Memory B cell (primary cell): Measurements from ENCODE around the gene CCDC12.

Experiments used
- ATAC-seq: fragments of 150-1000 bp; cut with Tn5 transposase; 2 replicates; pipeline ENCODE4 v1.10.0; 2021; ENCODE audit warnings: low read depth, mild to moderate bottlenecking, moderate library complexity
- DNase-seq, 2 donors: peaks; one replicate each; pipeline ENCODE4 v3.0.0; 2022; ENCODE audit warnings: low spot score in 2 of 2
- H3K27ac Mint-ChIP-seq: one replicate; pipeline ENCODE4 v1.8.0; 2022; ENCODE audit warnings: mild to moderate bottlenecking, moderate library complexity, mixed read lengths
- H3K27me3 Mint-ChIP-seq: one replicate; pipeline ENCODE4 v1.8.0; 2022; ENCODE audit warnings: mixed read lengths
- H3K36me3 Mint-ChIP-seq: one replicate; pipeline ENCODE4 v1.8.0; 2022; ENCODE audit warnings: mild to moderate bottlenecking, mixed read lengths
- H3K4me1 Mint-ChIP-seq: one replicate; pipeline ENCODE4 v1.8.0; 2022; ENCODE audit warnings: mixed read lengths
- H3K4me3 Mint-ChIP-seq: one replicate; pipeline ENCODE4 v1.8.0; 2022; ENCODE audit warnings: mild to moderate bottlenecking, moderate library complexity, mixed read lengths
- H3K9me3 Mint-ChIP-seq: one replicate; pipeline ENCODE4 v1.8.0; 2022; ENCODE audit warnings: mixed read lengths

CCDC12 gene

GRCh38 chr3:46931631-46932331, 44.8 kb downstream of the CCDC12 start:
- ATAC-seq (no peak), DNase-seq (no peak)
- no peaks in the 10 kb centered on the region for H3K27me3 Mint-ChIP-seq
- H3K36me3 Mint-ChIP-seq = peaks cover 12% of the 10 kb centered on the region
- peaks cover 67% of the 10 kb centered on the region for H3K4me1 Mint-ChIP-seq
- H3K9me3 Mint-ChIP-seq = peaks cover 7% of the 10 kb centered on the region
- H3K27ac Mint-ChIP-seq = peak overlapping the region; percentile 94
- H3K4me3 Mint-ChIP-seq = peak overlapping the region; percentile 62

DNA sequence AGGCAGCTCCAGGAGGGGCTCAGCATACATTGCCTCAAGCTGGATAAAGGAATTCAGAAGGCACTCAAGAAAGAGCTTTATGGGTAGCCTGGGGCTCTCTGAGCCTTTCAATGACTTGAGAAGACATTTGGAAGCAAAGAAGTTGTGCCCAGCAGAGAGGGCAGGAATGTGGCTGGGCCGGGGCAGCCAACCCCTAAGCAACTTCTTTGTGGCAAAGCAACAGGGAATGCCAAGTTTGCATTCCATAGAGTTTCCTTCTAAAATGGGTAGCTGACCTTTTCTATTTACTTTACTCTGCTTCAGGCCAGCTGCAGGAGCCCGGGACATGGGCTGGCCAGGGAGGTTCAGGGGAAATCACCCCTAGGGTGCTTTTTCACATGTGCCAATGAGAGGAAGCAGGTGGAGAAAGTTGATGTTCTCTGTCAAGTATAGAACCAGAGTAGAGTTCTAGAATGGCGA, 45.6 kb downstream of the CCDC12 start:
- H3K9me3 Mint-ChIP-seq = peaks cover 7% of the 10 kb centered on the region

DNA sequence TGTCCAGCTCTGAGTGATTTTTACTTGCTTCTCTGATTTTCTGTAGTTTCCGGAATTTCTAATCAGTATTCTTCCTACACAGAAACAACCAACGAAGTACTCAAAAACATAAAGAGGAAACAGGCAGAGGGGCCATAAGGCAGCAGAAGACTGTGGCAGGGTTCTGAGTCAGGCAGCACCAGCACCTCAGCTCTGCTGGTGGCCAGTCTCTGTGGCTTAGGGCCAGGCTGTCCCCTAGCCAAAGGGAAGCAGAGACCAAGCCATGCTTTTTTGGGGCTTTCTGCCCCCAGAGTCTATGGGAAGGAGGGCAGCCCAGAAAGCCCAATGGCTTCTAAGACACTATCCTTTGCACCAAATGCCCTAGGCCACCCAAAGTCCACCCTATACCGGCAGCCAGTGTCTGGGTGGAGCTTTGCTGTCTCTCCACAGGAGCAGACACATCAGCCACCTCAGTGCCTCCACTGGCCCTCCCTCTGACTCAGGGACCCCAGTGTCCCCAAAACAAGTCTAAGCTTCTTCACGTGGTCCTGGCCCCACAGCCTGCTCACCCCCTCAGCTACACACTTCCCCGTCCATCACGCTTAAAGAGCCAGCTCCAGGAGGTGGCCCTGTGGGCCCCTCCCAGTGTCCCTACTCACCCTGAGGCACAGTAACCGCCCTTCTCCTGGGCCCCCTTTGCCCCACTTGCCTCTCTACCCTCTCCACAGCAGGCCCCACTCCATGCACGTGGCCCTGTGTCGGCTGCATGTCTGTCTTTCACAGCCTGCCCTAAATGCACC, 46.2 kb downstream of the CCDC12 start:
- H3K27ac Mint-ChIP-seq = peak overlapping the region; percentile 94
- DNase-seq (no peak), ATAC-seq (no peak)
- peaks cover 65% of the 10 kb centered on the region for H3K4me1 Mint-ChIP-seq
- H3K4me3 Mint-ChIP-seq = peak overlapping the region; percentile 63
- no peaks in the 10 kb centered on the region for H3K27me3 Mint-ChIP-seq
- H3K36me3 Mint-ChIP-seq = peaks cover 11% of the 10 kb centered on the region
- H3K9me3 Mint-ChIP-seq = peaks cover 7% of the 10 kb centered on the region

More for the DNA sequence above, 45.6 kb downstream of the CCDC12 start:
- peak overlapping the region; percentile 94 for H3K27ac Mint-ChIP-seq
- no peaks in the 10 kb centered on the region for H3K27me3 Mint-ChIP-seq
- ATAC-seq (peak; percentile 35), DNase-seq (no peak)
- H3K36me3 Mint-ChIP-seq = peaks cover 12% of the 10 kb centered on the region
- peaks cover 63% of the 10 kb centered on the region for H3K4me1 Mint-ChIP-seq
- H3K4me3 Mint-ChIP-seq = peak overlapping the region; percentile 63

- Mint-ChIP-seq H3K27ac (peak overlapping the region; percentile 94), H3K4me1 (peaks cover 61% of the 10 kb centered on the region), H3K27me3 (no peaks in the 10 kb centered on the region), H3K9me3 (peaks cover 7% of the 10 kb centered on the region), H3K36me3 (peaks cover 9% of the 10 kb centered on the region), H3K4me3 (peak overlapping the region; percentile 56)
- DNase-seq (no peak), ATAC-seq (peak; percentile 12)
Observed at GRCh38 chr3:46929324-46929723, 47.2 kb downstream of the CCDC12 start.

GRCh38 chr3:46928282-46928681, 48.3 kb downstream of the CCDC12 start:
- no peak for DNase-seq
- Mint-ChIP-seq H3K4me3 (peak overlapping the region; percentile 22), H3K36me3 (peaks cover 15% of the 10 kb centered on the region), H3K27ac (peak overlapping the region; percentile 94), H3K4me1 (peaks cover 66% of the 10 kb centered on the region), H3K27me3 (no peaks in the 10 kb centered on the region), H3K9me3 (peaks cover 7% of the 10 kb centered on the region)
- ATAC-seq = peak; percentile 10

- Mint-ChIP-seq H3K9me3 (peaks cover 7% of the 10 kb centered on the region), H3K27ac (peak overlapping the region; percentile 94), H3K36me3 (peaks cover 20% of the 10 kb centered on the region), H3K4me1 (peaks cover 70% of the 10 kb centered on the region), H3K27me3 (no peaks in the 10 kb centered on the region), H3K4me3 (peak overlapping the region; percentile 83)
- DNase-seq (no peak), ATAC-seq (no peak)
Observed at GRCh38 chr3:46927718-46928073, 48.8 kb downstream of the CCDC12 start.

DNA sequence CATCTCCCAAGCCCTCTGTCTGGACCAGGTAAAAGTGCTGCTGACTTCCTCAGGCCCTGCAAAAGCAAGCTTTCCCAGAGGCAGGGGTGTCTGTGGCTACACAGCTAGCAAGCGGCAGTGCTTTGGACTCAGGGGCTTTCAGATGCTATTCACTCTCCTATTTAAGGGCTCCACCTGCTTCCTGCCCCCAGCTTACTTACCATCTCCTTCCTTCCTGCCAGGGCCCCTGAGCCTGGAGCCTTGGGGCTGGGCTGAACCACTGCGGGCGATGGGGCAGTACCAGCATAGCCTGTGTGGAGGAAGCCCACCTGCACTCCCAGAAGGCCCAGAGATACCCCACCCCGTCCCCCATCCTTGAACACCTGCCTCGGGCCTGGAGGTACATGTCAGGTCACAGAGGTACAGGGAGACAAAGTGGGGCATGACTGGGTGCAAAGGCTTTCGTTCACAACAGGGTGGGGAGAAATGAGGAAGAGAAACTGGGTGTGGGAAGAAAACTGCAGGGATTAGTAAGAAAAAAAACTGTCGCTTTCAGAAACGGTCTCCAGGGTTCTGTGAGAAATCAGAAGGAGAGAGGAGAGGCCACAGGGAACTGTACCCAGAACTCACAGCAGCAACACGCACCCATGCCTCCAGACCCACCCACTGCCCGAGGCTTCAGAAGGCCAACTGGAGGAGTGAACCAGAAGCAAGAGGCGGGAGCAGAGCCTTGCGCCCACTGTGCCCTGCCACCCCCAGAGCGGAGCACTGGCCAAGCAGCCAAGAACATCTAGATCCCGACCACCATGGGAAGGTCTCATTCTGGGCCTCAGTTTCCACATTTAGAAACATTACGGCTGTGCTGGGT, 49.5 kb downstream of the CCDC12 start:
- DNase-seq = peak; percentile 55 to 59
- ATAC-seq = peak; percentile 70
- Mint-ChIP-seq H3K4me1 (peaks cover 64% of the 10 kb centered on the region), H3K9me3 (peaks cover 7% of the 10 kb centered on the region), H3K27me3 (no peaks in the 10 kb centered on the region), H3K4me3 (peak overlapping the region; percentile 83), H3K27ac (peak overlapping the region; percentile 94), H3K36me3 (peaks cover 20% of the 10 kb centered on the region)

DNA sequence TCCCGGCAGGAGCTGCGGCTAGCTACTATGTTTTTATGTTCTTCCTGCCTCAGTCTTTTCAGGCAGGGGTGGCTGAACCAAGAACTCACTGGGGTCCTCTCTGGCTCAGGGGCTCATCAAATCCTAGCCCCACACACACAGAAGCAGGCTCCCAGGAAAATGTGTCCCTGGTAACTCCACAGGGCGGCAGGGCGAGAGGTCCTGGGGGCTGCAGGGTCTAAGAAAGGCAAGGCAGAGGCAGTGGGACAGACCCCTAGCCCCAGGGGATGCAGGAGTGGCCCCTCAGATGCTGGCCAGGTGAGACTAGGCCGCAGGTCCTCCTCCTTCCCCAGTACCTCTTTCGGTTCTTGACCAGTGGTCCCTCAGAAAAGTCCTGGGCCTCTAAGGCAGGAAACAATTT, 50.1 kb downstream of the CCDC12 start:
- peak overlapping the region; percentile 83 for H3K4me3 Mint-ChIP-seq
- peaks cover 58% of the 10 kb centered on the region for H3K4me1 Mint-ChIP-seq
- no peak for ATAC-seq
- H3K27me3 Mint-ChIP-seq = no peaks in the 10 kb centered on the region
- H3K27ac Mint-ChIP-seq = peak overlapping the region; percentile 94
- H3K9me3 Mint-ChIP-seq = peaks cover 7% of the 10 kb centered on the region
- H3K36me3 Mint-ChIP-seq = peaks cover 20% of the 10 kb centered on the region
- no peak for DNase-seq

GRCh38 chr3:46926039-46926438, 50.5 kb downstream of the CCDC12 start:
- ATAC-seq = no peak
- Mint-ChIP-seq H3K27ac (peak overlapping the region; percentile 94), H3K4me3 (peak overlapping the region; percentile 83), H3K4me1 (peaks cover 54% of the 10 kb centered on the region), H3K27me3 (no peaks in the 10 kb centered on the region), H3K9me3 (peaks cover 7% of the 10 kb centered on the region), H3K36me3 (peaks cover 20% of the 10 kb centered on the region)
- DNase-seq = no peak

GRCh38 chr3:46925585-46925934, 51.0 kb downstream of the CCDC12 start:
- Mint-ChIP-seq H3K27me3 (no peaks in the 10 kb centered on the region), H3K36me3 (peaks cover 22% of the 10 kb centered on the region), H3K4me1 (peaks cover 49% of the 10 kb centered on the region), H3K27ac (peak overlapping the region; percentile 94), H3K9me3 (peaks cover 7% of the 10 kb centered on the region), H3K4me3 (peak overlapping the region; percentile 83)
- DNase-seq (no peak), ATAC-seq (no peak)

GRCh38 chr3:46924921-46925584, 51.5 kb downstream of the CCDC12 start:
- H3K4me1 Mint-ChIP-seq = peaks cover 45% of the 10 kb centered on the region
- DNase-seq (no peak), ATAC-seq (no peak)
- H3K36me3 Mint-ChIP-seq = peaks cover 24% of the 10 kb centered on the region
- peak overlapping the region; percentile 94 for H3K27ac Mint-ChIP-seq
- peaks cover 7% of the 10 kb centered on the region for H3K9me3 Mint-ChIP-seq
- no peaks in the 10 kb centered on the region for H3K27me3 Mint-ChIP-seq
- H3K4me3 Mint-ChIP-seq = no peak overlapping the region

- H3K4me3 Mint-ChIP-seq = no peak overlapping the region
- no peaks in the 10 kb centered on the region for H3K27me3 Mint-ChIP-seq
- H3K9me3 Mint-ChIP-seq = peaks cover 4% of the 10 kb centered on the region
- DNase-seq (peak; percentile 45 to 52), ATAC-seq (no peak)
- H3K27ac Mint-ChIP-seq = peak overlapping the region; percentile 84
- peaks cover 35% of the 10 kb centered on the region for H3K4me1 Mint-ChIP-seq
- H3K36me3 Mint-ChIP-seq = peaks cover 25% of the 10 kb centered on the region
Observed at GRCh38 chr3:46923559-46924350, 52.8 kb downstream of the CCDC12 start.
